ENCODE data around the gene RNF114. TPM values are rescaled to one million over a fixed set of nuclear protein-coding genes. Genes with fewer than 3 reads are reported as not detected.

Gene RNF114
- total RNA-seq, 1 donor from 2014 or later = 45.4 TPM

DNA sequence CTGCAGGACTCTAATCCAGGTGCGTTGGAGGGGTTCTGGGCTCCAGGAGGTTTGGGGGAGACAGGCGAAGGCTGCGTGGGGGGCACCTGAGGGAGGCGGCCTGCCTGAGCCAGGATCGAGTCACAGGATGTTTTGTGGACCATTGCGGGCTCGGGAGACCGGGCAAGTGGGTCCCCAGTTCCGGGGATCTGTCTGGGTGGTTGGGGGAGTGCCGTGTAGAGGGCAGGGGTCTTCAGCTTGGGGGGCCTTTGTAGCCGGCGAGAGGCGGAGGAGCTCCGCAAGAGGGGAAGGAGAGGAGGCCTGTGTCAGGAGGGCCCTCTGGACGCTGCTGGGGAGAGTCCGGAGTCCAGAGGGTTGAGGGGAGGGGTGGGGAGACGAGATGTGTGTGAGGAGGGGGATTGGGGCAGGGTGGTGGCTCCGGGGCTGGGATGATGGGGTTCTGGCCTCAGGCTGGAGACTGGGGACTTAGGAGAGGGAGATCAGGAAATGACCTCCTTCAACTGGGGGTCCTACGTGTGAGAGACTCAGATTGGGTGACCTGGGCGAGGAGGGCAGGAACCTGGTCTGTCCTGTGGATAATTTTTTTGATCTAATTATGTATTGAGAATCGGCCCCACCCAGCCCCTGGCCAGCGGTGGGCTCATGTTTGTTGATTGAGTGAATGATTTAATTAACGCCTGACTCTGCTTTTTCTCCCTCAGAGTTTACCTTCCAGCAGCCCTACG, 47.1 kb downstream of the RNF114 start:
- Mint-ChIP-seq H3K27me3 (ENCODE audit: low read depth) (no peaks in the 10 kb centered on the region), H3K4me1 (ENCODE audit: low read depth) (peaks cover 59% of the 10 kb centered on the region), H3K9me3 (ENCODE audit: low read depth) (no peaks in the 10 kb centered on the region), H3K4me3 (ENCODE audit: unreplicated experiment) (peak overlapping the region; percentile 86), H3K36me3 (ENCODE audit: low read depth) (peaks cover 10% of the 10 kb centered on the region), H3K27ac (ENCODE audit: unreplicated experiment) (peak overlapping the region; percentile 90)
- TF ChIP-seq, protein P1, sequence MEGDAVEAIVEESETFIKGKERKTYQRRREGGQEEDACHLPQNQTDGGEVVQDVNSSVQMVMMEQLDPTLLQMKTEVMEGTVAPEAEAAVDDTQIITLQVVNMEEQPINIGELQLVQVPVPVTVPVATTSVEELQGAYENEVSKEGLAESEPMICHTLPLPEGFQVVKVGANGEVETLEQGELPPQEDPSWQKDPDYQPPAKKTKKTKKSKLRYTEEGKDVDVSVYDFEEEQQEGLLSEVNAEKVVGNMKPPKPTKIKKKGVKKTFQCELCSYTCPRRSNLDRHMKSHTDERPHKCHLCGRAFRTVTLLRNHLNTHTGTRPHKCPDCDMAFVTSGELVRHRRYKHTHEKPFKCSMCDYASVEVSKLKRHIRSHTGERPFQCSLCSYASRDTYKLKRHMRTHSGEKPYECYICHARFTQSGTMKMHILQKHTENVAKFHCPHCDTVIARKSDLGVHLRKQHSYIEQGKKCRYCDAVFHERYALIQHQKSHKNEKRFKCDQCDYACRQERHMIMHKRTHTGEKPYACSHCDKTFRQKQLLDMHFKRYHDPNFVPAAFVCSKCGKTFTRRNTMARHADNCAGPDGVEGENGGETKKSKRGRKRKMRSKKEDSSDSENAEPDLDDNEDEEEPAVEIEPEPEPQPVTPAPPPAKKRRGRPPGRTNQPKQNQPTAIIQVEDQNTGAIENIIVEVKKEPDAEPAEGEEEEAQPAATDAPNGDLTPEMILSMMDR (IDR thresholded peaks at IDR 0.05) = no peak
- no peak for DNase-seq (ENCODE audit: low spot score)

DNA sequence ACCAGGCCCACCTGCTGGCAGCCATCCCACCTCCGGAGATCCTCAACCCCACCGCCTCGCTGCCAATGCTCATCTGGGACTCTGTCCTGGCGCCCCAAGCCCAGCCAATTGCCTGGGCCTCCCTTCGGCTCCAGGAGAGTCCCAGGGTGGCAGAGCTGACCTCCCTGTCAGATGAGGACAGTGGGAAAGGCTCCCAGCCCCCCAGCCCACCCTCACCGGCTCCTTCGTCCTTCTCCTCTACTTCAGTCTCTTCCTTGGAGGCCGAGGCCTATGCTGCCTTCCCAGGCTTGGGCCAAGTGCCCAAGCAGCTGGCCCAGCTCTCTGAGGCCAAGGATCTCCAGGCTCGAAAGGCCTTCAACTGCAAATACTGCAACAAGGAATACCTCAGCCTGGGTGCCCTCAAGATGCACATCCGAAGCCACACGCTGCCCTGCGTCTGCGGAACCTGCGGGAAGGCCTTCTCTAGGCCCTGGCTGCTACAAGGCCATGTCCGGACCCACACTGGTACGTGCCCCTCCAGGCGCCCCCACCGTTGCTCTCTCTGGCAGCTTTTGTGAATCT, 47.7 kb downstream of the RNF114 start:
- DNase-seq (ENCODE audit: low spot score) = no peak
- Mint-ChIP-seq H3K9me3 (ENCODE audit: low read depth) (no peaks in the 10 kb centered on the region), H3K4me3 (ENCODE audit: unreplicated experiment) (peak overlapping the region; percentile 86), H3K36me3 (ENCODE audit: low read depth) (peaks cover 10% of the 10 kb centered on the region), H3K27me3 (ENCODE audit: low read depth) (no peaks in the 10 kb centered on the region), H3K27ac (ENCODE audit: unreplicated experiment) (peak overlapping the region; percentile 90), H3K4me1 (ENCODE audit: low read depth) (peaks cover 65% of the 10 kb centered on the region)
- TF ChIP-seq, protein P1 (IDR thresholded peaks at IDR 0.05) = no peak

DNA sequence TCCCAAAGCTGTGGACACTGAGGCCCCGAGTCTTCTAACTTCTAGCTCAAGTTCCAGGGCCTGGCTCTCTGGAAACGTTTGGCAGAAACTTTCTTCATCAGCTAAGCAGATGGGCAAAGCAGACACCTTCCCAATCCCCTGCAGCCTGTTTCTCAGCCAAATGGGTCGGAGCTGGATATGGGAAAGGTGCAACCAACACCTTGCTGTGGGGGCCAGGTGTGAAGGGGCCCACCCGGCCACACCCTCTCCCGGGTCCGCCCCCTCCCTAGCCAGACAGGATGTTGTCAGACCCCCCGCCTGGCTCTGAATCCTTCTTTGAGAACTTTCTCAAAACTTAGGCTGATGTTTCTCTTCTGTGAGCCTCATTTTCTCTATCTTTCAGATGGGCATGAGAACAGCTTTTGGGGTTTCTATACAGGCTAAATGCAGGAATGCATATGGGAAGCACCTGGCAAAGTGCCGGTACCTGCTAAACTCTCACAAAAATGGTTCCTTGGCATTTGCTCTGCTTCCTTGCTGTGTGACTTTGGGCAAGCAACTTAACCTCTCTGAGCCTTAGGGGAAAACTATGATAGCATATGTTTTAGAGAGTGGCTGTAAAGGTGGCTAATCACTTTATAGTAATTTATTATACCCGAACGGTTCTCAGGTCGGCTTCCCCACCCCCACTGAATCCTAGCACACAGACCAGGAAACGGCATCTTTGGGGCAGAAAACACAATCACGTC, 48.4 kb downstream of the RNF114 start:
- TF ChIP-seq, protein P1 (IDR thresholded peaks at IDR 0.05) = no peak
- Mint-ChIP-seq H3K27me3 (ENCODE audit: low read depth) (no peaks in the 10 kb centered on the region), H3K9me3 (ENCODE audit: low read depth) (no peaks in the 10 kb centered on the region), H3K4me3 (ENCODE audit: unreplicated experiment) (peak overlapping the region; percentile 86), H3K36me3 (ENCODE audit: low read depth) (peaks cover 10% of the 10 kb centered on the region), H3K27ac (ENCODE audit: unreplicated experiment) (peak overlapping the region; percentile 90), H3K4me1 (ENCODE audit: low read depth) (peaks cover 72% of the 10 kb centered on the region)
- DNase-seq (ENCODE audit: low spot score) = no peak

DNA sequence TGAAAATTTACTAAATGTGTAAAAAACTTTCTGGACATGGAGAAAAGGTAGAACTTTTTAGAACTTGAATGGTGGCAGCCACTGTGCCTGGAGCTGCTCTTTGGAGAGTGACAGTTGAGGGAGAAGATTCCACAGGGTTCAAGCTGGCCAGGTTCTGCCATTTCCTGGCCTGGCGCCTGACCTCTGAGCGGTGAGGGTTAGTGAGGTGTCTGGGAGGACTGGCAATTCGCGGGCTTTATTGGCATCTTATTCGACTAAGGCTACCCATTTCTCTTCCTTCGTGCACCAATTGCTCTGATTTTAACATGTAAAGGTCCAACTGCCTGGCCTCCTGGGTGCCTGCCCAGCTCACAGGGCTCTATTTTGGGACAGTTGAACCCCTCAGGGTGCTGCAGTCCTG, 49.0 kb downstream of the RNF114 start:
- H3K36me3 Mint-ChIP-seq (ENCODE audit: low read depth) = peaks cover 10% of the 10 kb centered on the region
- H3K27ac Mint-ChIP-seq (ENCODE audit: unreplicated experiment) = peak overlapping the region; percentile 12
- no peak for DNase-seq (ENCODE audit: low spot score)
- H3K27me3 Mint-ChIP-seq (ENCODE audit: low read depth) = no peaks in the 10 kb centered on the region
- TF ChIP-seq, protein P1 (IDR thresholded peaks at IDR 0.05) = no peak
- no peaks in the 10 kb centered on the region for H3K9me3 Mint-ChIP-seq (ENCODE audit: low read depth)
- H3K4me3 Mint-ChIP-seq (ENCODE audit: unreplicated experiment) = peak overlapping the region; percentile 86
- H3K4me1 Mint-ChIP-seq (ENCODE audit: low read depth) = peaks cover 77% of the 10 kb centered on the region

DNA sequence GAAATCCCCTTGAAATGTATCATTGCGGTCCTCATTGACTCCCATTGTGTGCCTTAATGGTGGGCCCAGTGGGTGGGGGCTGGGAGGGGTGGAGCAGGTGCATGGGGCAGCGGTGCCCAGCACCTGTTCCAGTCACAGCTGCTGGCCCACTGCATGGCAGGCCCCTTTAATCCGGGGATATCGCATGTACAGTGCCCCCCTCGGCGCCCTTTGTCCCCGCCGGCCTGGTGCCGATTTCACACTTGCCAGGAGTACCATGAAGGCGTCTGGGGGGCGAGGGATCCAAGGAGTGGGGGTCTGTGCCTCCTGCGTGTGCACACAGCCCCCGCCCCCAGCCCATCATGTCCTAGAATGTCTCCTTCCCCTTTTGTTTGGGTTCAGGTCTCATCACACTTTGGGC, 49.4 kb downstream of the RNF114 start:
- no peaks in the 10 kb centered on the region for H3K27me3 Mint-ChIP-seq (ENCODE audit: low read depth)
- no peak for DNase-seq (ENCODE audit: low spot score)
- peaks cover 81% of the 10 kb centered on the region for H3K4me1 Mint-ChIP-seq (ENCODE audit: low read depth)
- H3K9me3 Mint-ChIP-seq (ENCODE audit: low read depth) = no peaks in the 10 kb centered on the region
- peaks cover 10% of the 10 kb centered on the region for H3K36me3 Mint-ChIP-seq (ENCODE audit: low read depth)
- TF ChIP-seq, protein P1 (IDR thresholded peaks at IDR 0.05) = no peak
- H3K4me3 Mint-ChIP-seq (ENCODE audit: unreplicated experiment) = peak overlapping the region; percentile 86
- H3K27ac Mint-ChIP-seq (ENCODE audit: unreplicated experiment) = no peak overlapping the region
